ENCODE data around the gene SS18. TPM values are rescaled to one million over a fixed set of nuclear protein-coding genes. Genes with fewer than 3 reads are reported as not detected.

The SS18 gene
- total and polyA plus RNA-seq, 2 donors (not counting 1 experiment from before 2014, with no cell fraction given): 62.4 to 114 TPM

DNA sequence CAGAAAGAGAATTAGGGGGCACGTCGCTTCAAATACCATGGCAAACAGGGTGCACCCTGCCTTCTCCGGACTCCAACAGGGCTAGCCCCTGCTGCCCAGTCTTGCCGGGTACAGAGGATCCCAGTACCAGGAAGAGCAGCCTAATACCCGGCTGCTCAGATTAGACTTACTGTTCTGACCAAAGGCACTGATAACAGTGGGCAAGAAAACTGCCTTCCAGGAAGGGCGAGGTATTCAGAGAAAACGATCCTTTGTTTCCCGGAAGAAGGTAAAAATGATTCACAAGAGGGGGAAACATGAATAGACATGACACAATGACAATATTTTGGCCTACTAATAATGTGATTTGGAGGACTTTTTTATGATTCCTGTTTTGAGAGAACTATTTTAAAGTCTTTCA is 99.9 kb downstream of the SS18 start:
- H3K4me1 Mint-ChIP-seq: no peaks in the 10 kb centered on the region
- ATAC-seq (ENCODE audit: low read depth) (no peak), DNase-seq (no peak)
- H3K36me3 ChIP-seq (replicated peaks in 1 of 2; ENCODE audit: control extremely low read depth in 1 of 2, control insufficient read depth in 1 of 2, extremely low read depth in 1 of 2, insufficient read depth in 2 of 2, low read length in 1 of 2): no peaks in the 10 kb centered on the region
- H3K9ac ChIP-seq (ENCODE audit: low read length): no peak overlapping the region
- POLR2A ChIA-PET: no interaction called here
- peaks cover 0 to 4% (median 0%) of the 10 kb centered on the region in 3 donors for H3K9me3 ChIP-seq (ENCODE audit: control extremely low read depth in 1 of 3, control insufficient read depth in 2 of 3, insufficient read depth in 1 of 3, low read length in 2 of 3)
- no peak overlapping the region for H3K27ac Mint-ChIP-seq
- H3K79me2 ChIP-seq (ENCODE audit: control insufficient read depth, insufficient read depth, low read length): no peaks in the 10 kb centered on the region
- H3K4me3 Mint-ChIP-seq: no peak overlapping the region
- H3K4me2 ChIP-seq (replicated peaks; ENCODE audit: low read depth, low read length, poor library complexity, severe bottlenecking): no peak overlapping the region
- H3K27ac ChIP-seq (ENCODE audit: low read length in 2 of 2): no peak overlapping the region
- H3K27me3 Mint-ChIP-seq: no peaks in the 10 kb centered on the region
- H3K4me3 ChIP-seq (ENCODE audit: control extremely low read depth in 1 of 5, extremely low read depth in 1 of 5, insufficient read depth in 1 of 5, low read depth in 2 of 5, low read length in 4 of 5): no peak overlapping the region
- no peak overlapping the region for H2AFZ ChIP-seq (ENCODE audit: insufficient read depth, low read depth, low read length, poor library complexity, severe bottlenecking)
- H4K20me1 ChIP-seq (ENCODE audit: control insufficient read depth, insufficient read depth, low read length, poor library complexity, severe bottlenecking): no peaks in the 10 kb centered on the region
- intact Hi-C loops (cut with micrococcal nuclease): no loop called here
- no peak for TF ChIP-seq EZH2 (IDR thresholded peaks at IDR 0.05; ENCODE audit: borderline replicate concordance, insufficient read depth, low read depth, low read length, poor library complexity, severe bottlenecking)
- TF ChIP-seq, protein P1, sequence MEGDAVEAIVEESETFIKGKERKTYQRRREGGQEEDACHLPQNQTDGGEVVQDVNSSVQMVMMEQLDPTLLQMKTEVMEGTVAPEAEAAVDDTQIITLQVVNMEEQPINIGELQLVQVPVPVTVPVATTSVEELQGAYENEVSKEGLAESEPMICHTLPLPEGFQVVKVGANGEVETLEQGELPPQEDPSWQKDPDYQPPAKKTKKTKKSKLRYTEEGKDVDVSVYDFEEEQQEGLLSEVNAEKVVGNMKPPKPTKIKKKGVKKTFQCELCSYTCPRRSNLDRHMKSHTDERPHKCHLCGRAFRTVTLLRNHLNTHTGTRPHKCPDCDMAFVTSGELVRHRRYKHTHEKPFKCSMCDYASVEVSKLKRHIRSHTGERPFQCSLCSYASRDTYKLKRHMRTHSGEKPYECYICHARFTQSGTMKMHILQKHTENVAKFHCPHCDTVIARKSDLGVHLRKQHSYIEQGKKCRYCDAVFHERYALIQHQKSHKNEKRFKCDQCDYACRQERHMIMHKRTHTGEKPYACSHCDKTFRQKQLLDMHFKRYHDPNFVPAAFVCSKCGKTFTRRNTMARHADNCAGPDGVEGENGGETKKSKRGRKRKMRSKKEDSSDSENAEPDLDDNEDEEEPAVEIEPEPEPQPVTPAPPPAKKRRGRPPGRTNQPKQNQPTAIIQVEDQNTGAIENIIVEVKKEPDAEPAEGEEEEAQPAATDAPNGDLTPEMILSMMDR (IDR thresholded peaks at IDR 0.05): no peak
- no peaks in the 10 kb centered on the region for H3K9me3 Mint-ChIP-seq (ENCODE audit: insufficient read depth)
- H3K27me3 ChIP-seq (replicated peaks in 1 of 4; ENCODE audit: control extremely low read depth in 1 of 4, control insufficient read depth in 3 of 4, insufficient read depth in 4 of 4, low read length in 3 of 4): no peaks in the 10 kb centered on the region
- CTCF ChIA-PET: no interaction called here
- WGBS (ENCODE audit: insufficient coverage): 94% methylated on average over 6 of the region's 8 CpGs
- H3K4me1 ChIP-seq (ENCODE audit: control insufficient read depth in 2 of 2, insufficient read depth in 2 of 2, low read length in 2 of 2): no peaks in the 10 kb centered on the region

DNA sequence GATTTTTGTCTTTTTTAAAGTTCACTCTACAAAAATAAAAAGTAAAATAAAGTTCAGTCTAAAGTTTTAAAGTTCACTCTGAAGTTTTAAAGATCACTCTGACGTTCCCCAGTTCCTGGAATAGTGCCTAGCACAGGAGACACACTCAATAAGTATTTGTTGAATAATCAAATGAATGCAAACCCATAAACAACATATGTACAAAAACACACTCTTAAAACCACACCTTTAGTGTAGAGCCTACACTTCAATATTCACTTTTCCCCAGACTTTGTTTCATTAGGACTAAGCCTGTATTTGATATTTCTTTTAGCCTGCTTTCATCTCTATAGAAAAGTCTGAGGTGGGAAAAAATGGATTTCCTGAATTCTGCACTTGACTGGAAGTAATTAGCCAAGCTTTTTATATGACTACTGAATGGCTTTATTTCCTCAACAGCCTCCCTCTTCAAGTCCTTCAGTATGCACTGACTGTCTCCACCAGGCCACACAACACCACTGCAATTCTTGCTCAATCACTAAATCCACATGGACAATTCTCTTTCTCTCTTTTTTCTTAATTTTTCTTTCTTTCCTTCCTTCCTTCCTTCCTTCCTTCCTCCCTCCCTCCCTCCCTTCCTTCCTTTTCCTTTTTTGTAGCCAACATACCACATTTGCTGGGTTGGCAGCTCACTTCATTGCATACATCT is 104.6 kb downstream of the SS18 start:
- no peaks in the 10 kb centered on the region for H3K9me3 Mint-ChIP-seq (ENCODE audit: insufficient read depth)
- intact Hi-C loops (cut with micrococcal nuclease): no loop called here
- H3K27ac Mint-ChIP-seq: no peak overlapping the region
- H3K4me3 ChIP-seq (ENCODE audit: control extremely low read depth in 1 of 5, extremely low read depth in 1 of 5, insufficient read depth in 1 of 5, low read depth in 2 of 5, low read length in 4 of 5): no peak overlapping the region
- no CpG with 5 or more reads among the region's 1 CpG for WGBS (ENCODE audit: insufficient coverage)
- no peak overlapping the region for H3K27ac ChIP-seq (ENCODE audit: low read length in 2 of 2)
- no peak overlapping the region for H3K4me3 Mint-ChIP-seq
- ChIA-PET CTCF (no interaction called here), POLR2A (no interaction called here)
- H3K4me2 ChIP-seq (replicated peaks; ENCODE audit: low read depth, low read length, poor library complexity, severe bottlenecking): no peak overlapping the region
- peaks cover 3% of the 10 kb centered on the region for H3K27me3 Mint-ChIP-seq
- H3K27me3 ChIP-seq (replicated peaks in 1 of 4; ENCODE audit: control extremely low read depth in 1 of 4, control insufficient read depth in 3 of 4, insufficient read depth in 4 of 4, low read length in 3 of 4): no peaks in the 10 kb centered on the region
- H3K36me3 ChIP-seq (replicated peaks in 1 of 2; ENCODE audit: control extremely low read depth in 1 of 2, control insufficient read depth in 1 of 2, extremely low read depth in 1 of 2, insufficient read depth in 2 of 2, low read length in 1 of 2): no peaks in the 10 kb centered on the region
- DNase-seq: no peak
- no peaks in the 10 kb centered on the region for H3K79me2 ChIP-seq (ENCODE audit: control insufficient read depth, insufficient read depth, low read length)
- H3K9ac ChIP-seq (ENCODE audit: low read length): no peak overlapping the region
- H3K4me1 Mint-ChIP-seq: no peaks in the 10 kb centered on the region
- H2AFZ ChIP-seq (ENCODE audit: insufficient read depth, low read depth, low read length, poor library complexity, severe bottlenecking): no peak overlapping the region
- H3K4me1 ChIP-seq (ENCODE audit: control insufficient read depth in 2 of 2, insufficient read depth in 2 of 2, low read length in 2 of 2): no peaks in the 10 kb centered on the region
- no peaks in the 10 kb centered on the region for H4K20me1 ChIP-seq (ENCODE audit: control insufficient read depth, insufficient read depth, low read length, poor library complexity, severe bottlenecking)
- no peak for ATAC-seq (ENCODE audit: low read depth)
- TF ChIP-seq, protein P1 (IDR thresholded peaks at IDR 0.05): no peak
- no peak for TF ChIP-seq EZH2 (IDR thresholded peaks at IDR 0.05; ENCODE audit: borderline replicate concordance, insufficient read depth, low read depth, low read length, poor library complexity, severe bottlenecking)
- H3K9me3 ChIP-seq (ENCODE audit: control extremely low read depth in 1 of 3, control insufficient read depth in 2 of 3, insufficient read depth in 1 of 3, low read length in 2 of 3): peaks cover 0 to 4% (median 0%) of the 10 kb centered on the region in 3 donors

Data from B cell (primary cell).